OCI-LY1 (cell line): Measurements from ENCODE around the gene WWOX.

Source experiments
- H2AFZ ChIP-seq: fragments of 200-600 bp; sonication (generic), shearing (Covaris generic); 2 replicates; pipeline ENCODE4 v1.6.0; 2014; ENCODE audit warnings: antibody characterized with exemption, mild to moderate bottlenecking, low read length
- H3F3A ChIP-seq: fragments of 200-600 bp; sonication (generic), shearing (Covaris generic); 2 replicates; pipeline ENCODE4 v1.6.0; 2014; ENCODE audit warnings: mild to moderate bottlenecking, antibody characterized with exemption, low read length, moderate library complexity; ENCODE audit not compliant: insufficient read depth
- H3K27ac ChIP-seq: fragments of 200-600 bp; sonication (generic); 2 replicates; pipeline ENCODE4 v1.5.1; 2014; ENCODE audit warnings: low read length, mixed run types, mild to moderate bottlenecking, low read depth; ENCODE audit not compliant: poor library complexity, severe bottlenecking
- H3K27me3 ChIP-seq: fragments of 200-600 bp; sonication (generic); 2 replicates; pipeline ENCODE4 v1.6.0; 2014; ENCODE audit warnings: antibody characterized with exemption, mild to moderate bottlenecking, low read length, moderate library complexity; ENCODE audit not compliant: insufficient read depth
- H3K36me3 ChIP-seq: fragments of 200-600 bp; sonication (generic); 2 replicates; pipeline ENCODE4 v1.6.1; 2014; ENCODE audit warnings: mild to moderate bottlenecking, antibody characterized with exemption, low read length, moderate library complexity, mixed read lengths; ENCODE audit not compliant: insufficient read depth
- H3K4me1 ChIP-seq: fragments of 200-600 bp; sonication (generic); 2 replicates; pipeline ENCODE4 v1.5.1; 2014; ENCODE audit warnings: mild to moderate bottlenecking, low read length, moderate library complexity; ENCODE audit not compliant: insufficient read depth, severe bottlenecking
- H3K4me2 ChIP-seq: fragments of 200-600 bp; sonication (generic), shearing (Covaris generic); 2 replicates; pipeline ENCODE4 v1.6.1; 2014; ENCODE audit warnings: low read length
- H3K4me3 ChIP-seq: fragments of 200-600 bp; sonication (generic); 2 replicates; pipeline ENCODE4 v1.5.1; 2014; ENCODE audit warnings: low read length, low read depth, mild to moderate bottlenecking, mixed read lengths; ENCODE audit not compliant: poor library complexity, severe bottlenecking
- H3K79me2 ChIP-seq: fragments of 200-600 bp; shearing (Covaris generic); 2 replicates; pipeline ENCODE4 v1.6.1; 2016; ENCODE audit warnings: mixed run types, low read length, mixed read lengths; ENCODE audit not compliant: insufficient read depth
- H3K9ac ChIP-seq: fragments of 200-600 bp; sonication (generic), shearing (Covaris generic); 2 replicates; pipeline ENCODE4 v1.6.1; 2014; ENCODE audit warnings: mild to moderate bottlenecking, low read length, mixed read lengths
- H3K9me2 ChIP-seq: fragments of 200-600 bp; sonication (generic), shearing (Covaris generic); 2 replicates; pipeline ENCODE4 v1.6.1; 2014; ENCODE audit warnings: low read depth, mild to moderate bottlenecking, low read length, mixed read lengths
- H3K9me3 ChIP-seq: fragments of 200-600 bp; shearing (Covaris generic); 2 replicates; pipeline ENCODE4 v1.6.1; 2014; ENCODE audit warnings: low read length, mixed read lengths
- H4K20me1 ChIP-seq: fragments of 200-600 bp; sonication (generic), shearing (Covaris generic); 2 replicates; pipeline ENCODE4 v1.6.0; 2016; ENCODE audit warnings: mild to moderate bottlenecking, low read length; ENCODE audit not compliant: insufficient read depth
- CTCF ChIP-seq: fragments of 200-600 bp; sonication (generic), shearing (Covaris generic); IDR thresholded peaks from 2 replicates; pipeline ENCODE4 v1.5.1; 2017; ENCODE audit warnings: mild to moderate bottlenecking, antibody characterized with exemption, low read length, moderate library complexity, mixed read lengths
- EZH2 ChIP-seq: fragments of 200-600 bp; sonication (generic), shearing (Covaris generic); IDR thresholded peaks from 2 replicates; pipeline ENCODE4 v1.8.0; 2017; ENCODE audit warnings: borderline replicate concordance, mixed run types, mild to moderate bottlenecking, antibody characterized with exemption, low read length, moderate library complexity, mixed read lengths

WWOX gene

GRCh38 chr16:78715673-78716072 lies 616.2 kb downstream of the WWOX start:
- no peaks in the 10 kb centered on the region for H3K36me3 ChIP-seq
- H3K27ac ChIP-seq = no peak overlapping the region
- H3K4me2 ChIP-seq = no peak overlapping the region
- TF ChIP-seq EZH2 (no peak), CTCF (no peak)
- H3K9ac ChIP-seq = no peak overlapping the region
- no peaks in the 10 kb centered on the region for H4K20me1 ChIP-seq
- no peaks in the 10 kb centered on the region for H3K9me2 ChIP-seq
- no peak overlapping the region for H2AFZ ChIP-seq
- H3K79me2 ChIP-seq = no peaks in the 10 kb centered on the region
- H3K27me3 ChIP-seq = no peaks in the 10 kb centered on the region
- H3F3A ChIP-seq = no peaks in the 10 kb centered on the region
- H3K9me3 ChIP-seq = no peaks in the 10 kb centered on the region
- H3K4me3 ChIP-seq = no peak overlapping the region
- H3K4me1 ChIP-seq = no peaks in the 10 kb centered on the region

GRCh38 chr16:78718141-78718540 lies 618.7 kb downstream of the WWOX start:
- no peaks in the 10 kb centered on the region for H3F3A ChIP-seq
- H3K9ac ChIP-seq = no peak overlapping the region
- no peaks in the 10 kb centered on the region for H3K4me1 ChIP-seq
- H3K4me3 ChIP-seq = no peak overlapping the region
- H3K27ac ChIP-seq = no peak overlapping the region
- no peaks in the 10 kb centered on the region for H3K27me3 ChIP-seq
- H3K9me3 ChIP-seq = no peaks in the 10 kb centered on the region
- no peak overlapping the region for H2AFZ ChIP-seq
- no peak overlapping the region for H3K4me2 ChIP-seq
- no peaks in the 10 kb centered on the region for H3K36me3 ChIP-seq
- no peaks in the 10 kb centered on the region for H4K20me1 ChIP-seq
- TF ChIP-seq EZH2 (no peak), CTCF (no peak)
- no peaks in the 10 kb centered on the region for H3K9me2 ChIP-seq
- no peaks in the 10 kb centered on the region for H3K79me2 ChIP-seq

- no peaks in the 10 kb centered on the region for H4K20me1 ChIP-seq
- H3K9me2 ChIP-seq = no peaks in the 10 kb centered on the region
- no peak overlapping the region for H3K9ac ChIP-seq
- H3K4me2 ChIP-seq = no peak overlapping the region
- H3K27me3 ChIP-seq = no peaks in the 10 kb centered on the region
- H3K4me3 ChIP-seq = no peak overlapping the region
- no peak overlapping the region for H2AFZ ChIP-seq
- no peak for TF ChIP-seq CTCF
- no peak for TF ChIP-seq EZH2
- H3K9me3 ChIP-seq = no peaks in the 10 kb centered on the region
- H3F3A ChIP-seq = no peaks in the 10 kb centered on the region
- H3K4me1 ChIP-seq = no peaks in the 10 kb centered on the region
- H3K36me3 ChIP-seq = no peaks in the 10 kb centered on the region
- H3K27ac ChIP-seq = no peak overlapping the region
- no peaks in the 10 kb centered on the region for H3K79me2 ChIP-seq
Observed at GRCh38 chr16:78720416-78720815, 621.0 kb downstream of the WWOX start.
